Neural cell (in vitro differentiated cells): ENCODE measurements around the gene DCTN3. TPM values are rescaled to one million over a fixed set of nuclear protein-coding genes. Genes with fewer than 3 reads are reported as not detected.

ENCODE experiments used
- H2AFZ ChIP-seq: fragments of 200-600, 300-800 bp; sonication (generic), shearing (Covaris generic); 2 replicates; pipeline ENCODE4 v1.6.0; 2014; ENCODE audit warnings: low read depth, mild to moderate bottlenecking, antibody characterized with exemption, low read length, moderate library complexity
- H3F3A ChIP-seq: fragments of 200-600 bp; shearing (Covaris generic); 2 replicates; pipeline ENCODE4 v1.6.1; 2016; ENCODE audit warnings: mild to moderate bottlenecking, moderate library complexity, mixed read lengths, antibody characterized with exemption, low read length; ENCODE audit not compliant: insufficient read depth, poor library complexity, severe bottlenecking
- H3K27ac ChIP-seq: fragments of 200-600, 300-800 bp; sonication (generic), shearing (Covaris generic); 2 replicates; pipeline ENCODE4 v1.5.1; 2014; ENCODE audit warnings: mild to moderate bottlenecking, low read length, moderate library complexity
- H3K27me3 ChIP-seq: fragments of 300-800, 200-600 bp; sonication (generic), shearing (Covaris generic); 2 replicates; pipeline ENCODE4 v1.6.0; 2014; ENCODE audit warnings: mild to moderate bottlenecking, low read depth, low read length, moderate library complexity; ENCODE audit not compliant: insufficient read depth
- H3K36me3 ChIP-seq: fragments of 300-800, 200-600 bp; sonication (generic), shearing (Covaris generic); 2 replicates; pipeline ENCODE4 v1.5.1; 2014; ENCODE audit warnings: mild to moderate bottlenecking, antibody characterized with exemption, low read length, moderate library complexity; ENCODE audit not compliant: insufficient read depth
- H3K4me2 ChIP-seq: fragments of 300-800, 200-600 bp; sonication (generic), shearing (Covaris generic); 2 replicates; pipeline ENCODE4 v1.6.0; 2014; ENCODE audit warnings: mild to moderate bottlenecking, low read length
- H3K4me3 ChIP-seq: fragments of 300-800, 200-600 bp; sonication (generic), shearing (Covaris generic); 2 replicates; pipeline ENCODE4 v1.5.1; 2014; ENCODE audit warnings: mild to moderate bottlenecking, low read length, moderate library complexity
- H3K79me2 ChIP-seq: fragments of 200-600 bp; shearing (Covaris generic); replicated peaks from 2 replicates; pipeline ENCODE4 v1.6.0; 2014; ENCODE audit warnings: mild to moderate bottlenecking, low read length, moderate library complexity; ENCODE audit not compliant: insufficient read depth
- H3K9ac ChIP-seq: fragments of 300-800, 200-600 bp; sonication (generic), shearing (Covaris generic); 2 replicates; pipeline ENCODE4 v1.6.1; 2016; ENCODE audit warnings: mild to moderate bottlenecking, low read length, mixed read lengths
- H3K9me2 ChIP-seq: fragments of 200-600 bp; shearing (Covaris generic); 2 replicates; pipeline ENCODE4 v1.6.1; 2016; ENCODE audit warnings: mild to moderate bottlenecking, low read length, mixed read lengths; ENCODE audit not compliant: insufficient read depth
- H3K9me3 ChIP-seq: fragments of 200-600, 300-800 bp; sonication (generic), shearing (Covaris generic); 2 replicates; pipeline ENCODE4 v1.6.1; 2016; ENCODE audit warnings: mild to moderate bottlenecking, mixed run types, low read length, moderate library complexity, mixed read lengths
- H4K20me1 ChIP-seq: fragments of 200-600 bp; shearing (Covaris generic); 2 replicates; pipeline ENCODE4 v1.6.1; 2016; ENCODE audit warnings: mild to moderate bottlenecking, mixed run types; ENCODE audit not compliant: insufficient read depth
- CTCF ChIP-seq: fragments of 450-650 bp; IDR thresholded peaks from 2 replicates; pipeline ENCODE4 v1.5.1; 2014; ENCODE audit warnings: antibody characterized with exemption, mild to moderate bottlenecking, moderate library complexity; ENCODE audit not compliant: poor library complexity, severe bottlenecking
- EP300 ChIP-seq: fragments of 450-650 bp; conservative IDR thresholded peaks from 2 replicates; pipeline ENCODE4 v1.6.1; 2014; ENCODE audit warnings: antibody characterized with exemption, mild to moderate bottlenecking, moderate library complexity; ENCODE audit not compliant: poor library complexity, severe bottlenecking
- EZH2 ChIP-seq: fragments of 200-600, 300-800 bp; shearing (Covaris generic), sonication (generic); IDR thresholded peaks from 2 replicates; pipeline ENCODE4 v1.6.1; 2014; ENCODE audit warnings: antibody characterized with exemption, low read length, borderline replicate concordance, mild to moderate bottlenecking; ENCODE audit not compliant: insufficient read depth, poor library complexity, severe bottlenecking
- MXI1 ChIP-seq: fragments of 450-650 bp; conservative IDR thresholded peaks from 2 replicates; pipeline ENCODE4 v1.6.1; 2014; ENCODE audit warnings: antibody characterized with exemption, mild to moderate bottlenecking; ENCODE audit not compliant: poor library complexity, severe bottlenecking
- POLR2AphosphoS5 ChIP-seq: IDR thresholded peaks from 2 replicates; pipeline ENCODE4 v1.6.1; 2012
- RAD21 ChIP-seq: fragments of 450-650 bp; conservative IDR thresholded peaks from 2 replicates; pipeline ENCODE4 v1.6.1; 2014; ENCODE audit warnings: antibody characterized with exemption, mild to moderate bottlenecking, moderate library complexity
- REST ChIP-seq: IDR thresholded peaks from 2 replicates; pipeline ENCODE4 v1.6.1; 2012; ENCODE audit warnings: borderline replicate concordance
- SMC3 ChIP-seq: fragments of 450-650 bp; conservative IDR thresholded peaks from 2 replicates; pipeline ENCODE4 v1.6.1; 2014; ENCODE audit warnings: antibody characterized with exemption, mild to moderate bottlenecking, moderate library complexity; ENCODE audit not compliant: poor library complexity
- TAF1 ChIP-seq: IDR thresholded peaks from 2 replicates; pipeline ENCODE4 v1.6.1; 2012; ENCODE audit warnings: low read depth
- polyA plus RNA-seq: library from polyadenylated mRNA; depleted of rRNA; stranded (reverse); fragments of >200 nt; gene quantifications from 2 replicates; pipeline ENCODE4 v1.2.3, GENCODE V29; 2014

DCTN3 gene
- polyA plus RNA-seq, 1 donor from 2014 or later = 380 TPM

GRCh38 chr9:34572628-34573027 is 47.7 kb downstream of the DCTN3 start:
- no peaks in the 10 kb centered on the region for H3K9me3 ChIP-seq
- H3K9me2 ChIP-seq = no peaks in the 10 kb centered on the region
- no peak overlapping the region for H3K9ac ChIP-seq
- peaks cover 3% of the 10 kb centered on the region for H4K20me1 ChIP-seq
- H3F3A ChIP-seq = no peaks in the 10 kb centered on the region
- no peak overlapping the region for H3K27ac ChIP-seq
- H3K36me3 ChIP-seq = no peaks in the 10 kb centered on the region
- no peak overlapping the region for H3K4me3 ChIP-seq
- H3K79me2 ChIP-seq = peaks cover 16% of the 10 kb centered on the region
- no peaks in the 10 kb centered on the region for H3K27me3 ChIP-seq
- peak; percentile 55 for TF ChIP-seq EP300
- TF ChIP-seq RAD21 = no peak
- TF ChIP-seq EZH2 = no peak
- no peak for TF ChIP-seq MXI1
- no peak for TF ChIP-seq TAF1
- TF ChIP-seq REST = no peak
- TF ChIP-seq POLR2AphosphoS5 = peak; percentile 41
- no peak overlapping the region for H3K4me2 ChIP-seq
- H2AFZ ChIP-seq = no peak overlapping the region

- Histone ChIP-seq H3K79me2 (peaks cover 16% of the 10 kb centered on the region), H3K27me3 (no peaks in the 10 kb centered on the region), H3K9me2 (no peaks in the 10 kb centered on the region), H3K36me3 (no peaks in the 10 kb centered on the region), H3F3A (no peaks in the 10 kb centered on the region), H3K27ac (no peak overlapping the region), H3K4me3 (no peak overlapping the region), H3K9ac (no peak overlapping the region), H3K4me2 (no peak overlapping the region), H4K20me1 (peaks cover 2% of the 10 kb centered on the region), H3K9me3 (no peaks in the 10 kb centered on the region), H2AFZ (no peak overlapping the region)
- TF ChIP-seq EP300 (no peak), RAD21 (no peak), TAF1 (no peak), MXI1 (no peak)
Measured at GRCh38 chr9:34572092-34572491, 48.2 kb downstream of the DCTN3 start.

- no peak overlapping the region for H3K4me3 ChIP-seq
- TF ChIP-seq EP300 = no peak
- no peak for TF ChIP-seq POLR2AphosphoS5
- no peak for TF ChIP-seq RAD21
- no peak for TF ChIP-seq REST
- TF ChIP-seq CTCF = no peak
- TF ChIP-seq EZH2 = no peak
- TF ChIP-seq MXI1 = no peak
- TF ChIP-seq SMC3 = no peak
- no peak for TF ChIP-seq TAF1
- H3K9me2 ChIP-seq = no peaks in the 10 kb centered on the region
Measured at GRCh38 chr9:34571481-34571810, 48.8 kb downstream of the DCTN3 start.

More at GRCh38 chr9:34571481-34571810, 48.8 kb downstream of the DCTN3 start:
- Histone ChIP-seq H3K27me3 (no peaks in the 10 kb centered on the region), H3F3A (no peaks in the 10 kb centered on the region), H3K4me2 (no peak overlapping the region), H4K20me1 (no peaks in the 10 kb centered on the region), H3K9me3 (no peaks in the 10 kb centered on the region), H3K36me3 (no peaks in the 10 kb centered on the region), H3K27ac (no peak overlapping the region), H3K79me2 (peaks cover 16% of the 10 kb centered on the region), H3K9ac (no peak overlapping the region), H2AFZ (no peak overlapping the region)
